Right lung (tissue), 5 donors: ENCODE data around the gene CCSAP. TPM values are rescaled to one million over a fixed set of nuclear protein-coding genes. Genes with fewer than 3 reads are reported as not detected.
"Not testable (repeated sequence)": the region's sequence is repeated elsewhere in the genome, so short reads cannot be mapped to it uniquely, and the experiment has no call there.

Experiments
- DNase-seq, 2 donors: peaks; one replicate each; pipeline ENCODE4 v3.0.0-alpha.2; 2013
- polyA plus RNA-seq, 5 donors: library from polyadenylated mRNA; unstranded; fragments of 120-200 nt; gene quantifications; one replicate each; pipeline versions ENCODE4 v1.2.1 to v1.2.3, GENCODE V29; 2013; ENCODE audit warnings: inconsistent platforms in 1 of 5, low replicate concordance in 1 of 5; ENCODE audit not compliant: insufficient read length in 5 of 5, insufficient read depth in 1 of 5

Gene CCSAP
- polyA plus RNA-seq, 5 donors = 6.8 to 11.8 (median 9.2) TPM

GRCh38 chr1:229327765-229328164, 15.1 kb downstream of the CCSAP start:
- DNase-seq = not testable (repeated sequence)

- DNase-seq = no peak
These were observed 16.2 kb downstream of the CCSAP start for GRCh38 chr1:229326601-229327000.

- peak; percentile 54 to 73 for DNase-seq
These were observed 16.9 kb downstream of the CCSAP start for GRCh38 chr1:229325853-229326487.

- DNase-seq = peak in 1 of 2 donors; percentile 7
These were observed 17.4 kb downstream of the CCSAP start for GRCh38 chr1:229325401-229325800.

- DNase-seq = no peak
These were observed 18.8 kb downstream of the CCSAP start for GRCh38 chr1:229323885-229324553.

GRCh38 chr1:229323201-229323600, 19.6 kb downstream of the CCSAP start:
- DNase-seq = no peak

- DNase-seq = no peak
These were observed 23.4 kb downstream of the CCSAP start for GRCh38 chr1:229319487-229319886.

- no peak for DNase-seq
These were observed 24.8 kb downstream of the CCSAP start for GRCh38 chr1:229318056-229318455.

- no peak for DNase-seq
These were observed 26.7 kb downstream of the CCSAP start for GRCh38 chr1:229316166-229316565.

GRCh38 chr1:229310833-229311232, 32.0 kb downstream of the CCSAP start:
- peak; percentile 33 to 60 for DNase-seq

GRCh38 chr1:229309684-229310083, 33.2 kb downstream of the CCSAP start:
- no peak for DNase-seq

- DNase-seq = no peak
These were observed 33.8 kb downstream of the CCSAP start for GRCh38 chr1:229309074-229309473.

- DNase-seq = no peak
These were observed 37.5 kb downstream of the CCSAP start for GRCh38 chr1:229305392-229305791.

- DNase-seq = no peak
These were observed 39.0 kb downstream of the CCSAP start for GRCh38 chr1:229303855-229304254.

GRCh38 chr1:229302740-229303139, 40.1 kb downstream of the CCSAP start:
- no peak for DNase-seq

GRCh38 chr1:229300099-229300757, 42.6 kb downstream of the CCSAP start:
- DNase-seq = no peak

- DNase-seq = no peak
These were observed 43.9 kb downstream of the CCSAP start for GRCh38 chr1:229298887-229299503.

- no peak for DNase-seq
These were observed 44.4 kb downstream of the CCSAP start for GRCh38 chr1:229298420-229298819.

- no peak for DNase-seq
These were observed 45.1 kb downstream of the CCSAP start for GRCh38 chr1:229297746-229298145.

- DNase-seq = no peak
These were observed 46.3 kb downstream of the CCSAP start for GRCh38 chr1:229296541-229296941.

- no peak for DNase-seq
These were observed 47.1 kb downstream of the CCSAP start for GRCh38 chr1:229295745-229296144.

- no peak for DNase-seq
These were observed 49.2 kb downstream of the CCSAP start for GRCh38 chr1:229293528-229294204.
